A549 (cell line): ENCODE measurements around the gene CABP1. TPM values are rescaled to one million over a fixed set of nuclear protein-coding genes. Genes with fewer than 3 reads are reported as not detected.
A peak's percentile ranks its signal among the peaks of the same experiment; 100 is the strongest.

Experiments used
- ATAC-seq, 2 experiments: fragments of 200-7000 bp in 1 of 2; fragments of >200 bp in 1 of 2; cut with Nextera tagmentation in 1 of 2; cut with Tn5 transposase in 1 of 2; 3 replicates each; pipeline versions ENCODE4 v1.8.0 to v1.9.1; 2018 to 2020; ENCODE audit warnings: mild to moderate bottlenecking in 1 of 2, moderate library complexity in 1 of 2
- CTCF ChIA-PET: fragments of 300-600 bp; sonication (Branson Sonifier 250); formaldehyde crosslinking; extraction: SDS; loops from one replicate; lab custom pipeline; 2021; ENCODE audit warnings: antibody characterized with exemption, inconsistent platforms; lab: Yijun Ruan, JAX
- POLR2A ChIA-PET: fragments of 350-600 bp; formaldehyde crosslinking; extraction: SDS; loops from one replicate; lab custom pipeline; 2021; ENCODE audit warnings: antibody characterized with exemption, inconsistent platforms; lab: Yijun Ruan, JAX
- DNase-seq, 2 experiments: peaks; one replicate each; pipeline versions ENCODE4 v3.0.0 to v3.0.0-alpha.2; 2011 to 2016; ENCODE audit warnings: low read depth in 1 of 2, low spot score in 1 of 2
- FAIRE-seq: peaks from 2 replicates; lab custom pipeline; 2011; peaks lifted over from hg19 to GRCh38; lab: Jason Lieb, UNC
- H3K27ac ChIP-seq, 2 experiments: fragments of >200 bp; sonication (Bioruptor Twin); formaldehyde crosslinking; 3 replicates each; pipeline ENCODE4 v1.5.1; 2016 to 2017
- H3K4me1 ChIP-seq: fragments of >200 bp; sonication (Bioruptor Twin); formaldehyde crosslinking; 3 replicates; pipeline ENCODE4 v1.6.1; 2016
- H3K4me2 ChIP-seq: fragments of >200 bp; sonication (Bioruptor Twin); formaldehyde crosslinking; 3 replicates; pipeline ENCODE4 v1.6.1; 2016
- H3K4me3 ChIP-seq: fragments of >200 bp; sonication (Bioruptor Twin); formaldehyde crosslinking; 3 replicates; pipeline ENCODE4 v1.5.1; 2016
- H3K9me3 ChIP-seq: fragments of >200 bp; sonication (Bioruptor Twin); formaldehyde crosslinking; 3 replicates; pipeline ENCODE4 v1.6.1; 2016
- ATOH8 ChIP-seq: fragments of 250-450 bp; sonication (Bioruptor Pico); IDR thresholded peaks from 2 replicates; pipeline ENCODE4 v1.5.0; 2020; ENCODE audit warnings: low read depth, mild to moderate bottlenecking, moderate library complexity
- BHLHE40 ChIP-seq: IDR thresholded peaks from 2 replicates; pipeline ENCODE4 v1.6.1; 2012; ENCODE audit warnings: low read depth, low read length, inconsistent platforms
- CTCF ChIP-seq: fragments of >200 bp; sonication (Bioruptor Twin); formaldehyde crosslinking; IDR thresholded peaks from 3 replicates; pipeline ENCODE4 v1.5.1; 2016
- E2F6 ChIP-seq: IDR thresholded peaks from 2 replicates; pipeline ENCODE4 v1.6.1; 2012; ENCODE audit warnings: low read depth, borderline replicate concordance
- EHF ChIP-seq: fragments of 250-450 bp; sonication (Bioruptor Pico); IDR thresholded peaks from 2 replicates; pipeline ENCODE4 v1.5.0; 2020; ENCODE audit warnings: mild to moderate bottlenecking
- ELK1 ChIP-seq: fragments of 150-350 bp; IDR thresholded peaks from 2 replicates; pipeline ENCODE4 v1.6.1; 2014; ENCODE audit warnings: low read depth, mild to moderate bottlenecking, low read length
- FOSB ChIP-seq: fragments of 250-450 bp; sonication (Bioruptor Pico); IDR thresholded peaks from 2 replicates; pipeline ENCODE4 v1.5.0; 2020; ENCODE audit warnings: mild to moderate bottlenecking, moderate library complexity
- FOSL2 ChIP-seq, 2 experiments: fragments of 450-650 bp in 1 of 2; fragments of >200 bp in 1 of 2; sonication (Bioruptor Twin) in 1 of 2; formaldehyde crosslinking; IDR thresholded peaks; 2 replicates each; pipeline versions ENCODE4 v1.5.0 to v1.6.1; 2016 to 2020; ENCODE audit warnings: mild to moderate bottlenecking in 1 of 2, moderate library complexity in 1 of 2
- FOXS1 ChIP-seq: fragments of 250-450 bp; sonication (Bioruptor Pico); IDR thresholded peaks from 2 replicates; pipeline ENCODE4 v1.5.0; 2020; ENCODE audit warnings: mild to moderate bottlenecking, moderate library complexity
- HES2 ChIP-seq: fragments of >200 bp; sonication (Bioruptor Twin); formaldehyde crosslinking; IDR thresholded peaks from 2 replicates; pipeline ENCODE4 v1.6.1; 2016
- HMGXB4 ChIP-seq: fragments of 250-450 bp; sonication (Bioruptor Pico); IDR thresholded peaks from 2 replicates; pipeline ENCODE4 v1.5.0; 2021; ENCODE audit warnings: mild to moderate bottlenecking, moderate library complexity, borderline replicate concordance
- HOXA7 ChIP-seq: fragments of 250-450 bp; sonication (Bioruptor Pico); IDR thresholded peaks from 2 replicates; pipeline ENCODE4 v1.5.0; 2020; ENCODE audit warnings: mild to moderate bottlenecking, moderate library complexity
- HOXB13 ChIP-seq: fragments of 250-450 bp; sonication (Bioruptor Pico); IDR thresholded peaks from 2 replicates; pipeline ENCODE4 v1.5.0; 2020; ENCODE audit warnings: low read depth, mild to moderate bottlenecking, moderate library complexity
- HOXB5 ChIP-seq: fragments of 250-450 bp; sonication (Bioruptor Pico); IDR thresholded peaks from 2 replicates; pipeline ENCODE4 v1.5.0; 2020; ENCODE audit warnings: mild to moderate bottlenecking, moderate library complexity
- JUN ChIP-seq, 2 experiments: fragments of >200 bp; sonication (Bioruptor Twin); formaldehyde crosslinking; IDR thresholded peaks; 2 replicates in 1 of 2; 3 replicates in 1 of 2; pipeline ENCODE4 v1.6.1; 2016 to 2017
- JUNB ChIP-seq: fragments of >200 bp; sonication (Bioruptor Twin); formaldehyde crosslinking; IDR thresholded peaks from 2 replicates; pipeline ENCODE4 v1.6.1; 2016
- KDM1A ChIP-seq: fragments of 200-600 bp; sonication (generic); IDR thresholded peaks from 2 replicates; pipeline ENCODE4 v1.6.1; 2016; ENCODE audit warnings: low read depth, mild to moderate bottlenecking
- MAZ ChIP-seq: fragments of 150-350 bp; IDR thresholded peaks from 2 replicates; pipeline ENCODE4 v1.6.1; 2014; ENCODE audit warnings: antibody characterized with exemption, low read depth, low read length, borderline replicate concordance
- MYC ChIP-seq: IDR thresholded peaks from 2 replicates; pipeline ENCODE4 v1.6.1; 2012; ENCODE audit warnings: mild to moderate bottlenecking, inconsistent platforms, low read length, improper control_type of control experiment, borderline replicate concordance
- NR3C1 ChIP-seq: fragments of >200 bp; sonication (Bioruptor Twin); formaldehyde crosslinking; IDR thresholded peaks from 3 replicates; pipeline ENCODE4 v1.6.1; 2017
- PHF8 ChIP-seq: fragments of 200-600 bp; sonication (generic); IDR thresholded peaks from 2 replicates; pipeline ENCODE4 v1.6.1; 2016; ENCODE audit warnings: low read depth, mild to moderate bottlenecking, antibody characterized with exemption, moderate library complexity, borderline replicate concordance
- RAD21 ChIP-seq, 2 experiments: fragments of >200 bp in 1 of 2; sonication (Bioruptor Twin) in 1 of 2; formaldehyde crosslinking in 1 of 2; IDR thresholded peaks in 1 of 2; conservative IDR thresholded peaks in 1 of 2; 2 replicates in 1 of 2; 3 replicates in 1 of 2; pipeline ENCODE4 v1.6.1; 2012 to 2018; ENCODE audit warnings: inconsistent platforms in 1 of 2
- RNF2 ChIP-seq: fragments of 200-600 bp; sonication (generic); IDR thresholded peaks from 2 replicates; pipeline ENCODE4 v1.6.1; 2016; ENCODE audit warnings: low read depth, mild to moderate bottlenecking, antibody characterized with exemption, moderate library complexity, borderline replicate concordance
- SREBF2 ChIP-seq: fragments of 450-650 bp; IDR thresholded peaks from 2 replicates; pipeline ENCODE4 v1.6.1; 2014; ENCODE audit warnings: mild to moderate bottlenecking, moderate library complexity
- TFCP2L1 ChIP-seq: fragments of 250-450 bp; sonication (Bioruptor Pico); IDR thresholded peaks from 2 replicates; pipeline ENCODE4 v1.5.0; 2021; ENCODE audit warnings: mild to moderate bottlenecking
- TP53 ChIP-seq: fragments of 250-450 bp; sonication (Bioruptor Pico); IDR thresholded peaks from 2 replicates; pipeline ENCODE4 v1.5.0; 2021; ENCODE audit warnings: mild to moderate bottlenecking, moderate library complexity
- USF2 ChIP-seq: fragments of 450-650 bp; IDR thresholded peaks from 2 replicates; pipeline ENCODE4 v1.6.1; 2014; ENCODE audit warnings: antibody characterized with exemption
- ZC3H11A ChIP-seq: fragments of 450-650 bp; IDR thresholded peaks from 2 replicates; pipeline ENCODE4 v1.6.1; 2014; ENCODE audit warnings: antibody characterized with exemption, mild to moderate bottlenecking
- WGBS: methylation state at CpG from one replicate; pipeline ENCODE4 v1.1.6; 2017; ENCODE audit errors: missing lambda C conversion rate; 5-methylcytosine and 5-hydroxymethylcytosine counted together
- polyA plus RNA-seq, 4 experiments: library from polyadenylated mRNA; depleted of rRNA in 3 of 4; stranded (reverse); fragments of >200 nt; fragmentation: RNase III in 1 of 4; extraction: RNeasy Plus Mini Kit Qiagen cat#74134 plus additional on column Dnase treatment in 1 of 4; gene quantifications; 2 replicates in 3 of 4; 3 replicates in 1 of 4; pipeline ENCODE4 v1.2.3, GENCODE V29; 2011 to 2017

Gene CABP1
- polyA plus RNA-seq, 2 of the 4 experiments (the other 2 are of a cell fraction): 0.15 to 0.22 TPM

- Histone ChIP-seq H3K9me3 (no peaks in the 10 kb centered on the region), H3K4me1 (peaks cover 63% of the 10 kb centered on the region), H3K27ac (peak overlapping the region in 1 of 2 experiments; percentile 94; a peak in 4 of 6 replicates), H3K4me2 (peak overlapping the region; percentile 86)
- 86% methylated on average over 6 of the region's 6 CpGs for WGBS
- TF ChIP-seq PHF8 (no peak), HOXA7 (CRISPR knock-in tag) (no peak), ZC3H11A (no peak), FOSB (CRISPR knock-in tag) (no peak), SREBF2 (no peak), HMGXB4 (no peak), EHF (no peak), MYC (no peak), HOXB5 (CRISPR knock-in tag) (no peak), ATOH8 (no peak), JUN (IDR thresholded peaks at IDR 0.05) (no peak), E2F6 (no peak), RNF2 (no peak), MAZ (no peak), USF2 (no peak), JUNB (no peak)
- TF ChIP-seq, all 56 proteins: peak for 0
- CTCF ChIA-PET: interaction anchor here (0.7 to 19.0 kb wide), 5 partner anchors 17 to 320 kb away, joined by 3 to 137 read pairs (median 3); no protein-coding TSS in a partner anchor
- DNase-seq (no peak), FAIRE-seq (no peak), ATAC-seq (no peak)
- H3K4me3 ChIP-seq: peak overlapping the region; percentile 97; the same call in 1 of the 3 replicates
- POLR2A ChIA-PET: no interaction called here
These were observed 49.1 kb downstream of the CABP1 start for GRCh38 chr12:120689397-120690082.

GRCh38 chr12:120690083-120690450 is 49.6 kb downstream of the CABP1 start:
- WGBS: 88% methylated on average over 2 of the region's 2 CpGs
- Histone ChIP-seq H3K9me3 (no peaks in the 10 kb centered on the region), H3K4me2 (peak overlapping the region; percentile 86), H3K4me3 (no peak overlapping the region), H3K27ac (peak overlapping the region in 1 of 2 experiments; percentile 94; a peak in 4 of 6 replicates), H3K4me1 (peaks cover 61% of the 10 kb centered on the region)
- FAIRE-seq: no peak
- ChIA-PET POLR2A (no interaction called here), CTCF (interaction anchor here (0.7 to 19.0 kb wide), 4 partner anchors 17 to 320 kb away, joined by 3 to 137 read pairs (median 4); no protein-coding TSS in a partner anchor)
- ATAC-seq: no peak
- no peak for DNase-seq
- TF ChIP-seq HES2 (no peak), CTCF (no peak), BHLHE40 (no peak), MYC (no peak), ATOH8 (no peak), SREBF2 (no peak), FOSL2 (IDR thresholded peaks at IDR 0.05) (no peak), FOSL2 (CRISPR knock-in tag; IDR thresholded peaks at IDR 0.05) (no peak), HOXB13 (CRISPR knock-in tag) (no peak), ELK1 (no peak), FOXS1 (CRISPR knock-in tag) (no peak), TP53 (CRISPR knock-in tag) (no peak), TFCP2L1 (no peak), NR3C1 (no peak), RAD21 (conservative IDR thresholded peaks at IDR 0.05 in 1 of 2, IDR thresholded peaks at IDR 0.05 in 1 of 2) (no peak), KDM1A (no peak)
